ENCODE measurements around the gene NKX6-1.

NKX6-1 gene

DNA sequence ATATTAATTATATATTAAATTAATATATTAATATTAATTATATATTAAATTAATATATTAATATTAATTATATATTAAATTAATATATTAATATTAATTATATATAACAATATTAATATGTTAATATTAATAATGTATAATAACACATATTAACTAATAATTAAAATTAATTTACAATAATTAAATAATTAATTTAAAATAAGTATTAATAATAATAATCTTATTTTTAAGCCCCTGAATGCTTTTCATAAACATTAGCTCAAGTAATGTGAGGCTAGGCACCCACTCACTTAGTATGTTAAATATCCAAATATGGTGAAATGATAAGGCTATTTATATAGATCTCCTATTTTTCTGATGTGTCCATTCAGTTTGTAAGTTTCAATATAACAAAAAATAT is 26.9 kb downstream of the NKX6-1 start:
- no peak for DNase-seq

- no peak for DNase-seq
Observed at GRCh38 chr4:84470204-84470785, 28.8 kb downstream of the NKX6-1 start.

- no peak for DNase-seq
Observed at GRCh38 chr4:84467601-84468000, 31.5 kb downstream of the NKX6-1 start.

GRCh38 chr4:84459783-84460182 is 39.3 kb downstream of the NKX6-1 start:
- no peak for DNase-seq

DNA sequence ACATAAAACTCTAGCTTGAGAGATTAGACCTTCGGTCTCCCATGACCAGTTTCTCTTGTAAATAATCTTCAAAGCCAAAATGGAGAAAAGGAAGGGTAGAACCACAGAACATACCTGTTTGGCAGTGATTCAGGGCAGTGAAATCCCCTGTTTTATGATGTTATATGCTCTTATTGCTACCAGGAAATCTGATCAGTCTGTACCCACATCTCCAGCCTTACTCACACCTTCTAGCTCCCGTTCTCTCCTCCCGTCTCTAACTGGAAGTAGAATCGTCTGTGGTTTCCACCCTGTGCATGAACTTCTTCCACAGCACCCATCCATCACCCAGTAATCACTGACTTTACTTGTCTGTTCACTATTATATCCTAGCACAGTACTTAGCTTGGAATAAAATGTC is 42.9 kb downstream of the NKX6-1 start:
- DNase-seq: no peak

DNA sequence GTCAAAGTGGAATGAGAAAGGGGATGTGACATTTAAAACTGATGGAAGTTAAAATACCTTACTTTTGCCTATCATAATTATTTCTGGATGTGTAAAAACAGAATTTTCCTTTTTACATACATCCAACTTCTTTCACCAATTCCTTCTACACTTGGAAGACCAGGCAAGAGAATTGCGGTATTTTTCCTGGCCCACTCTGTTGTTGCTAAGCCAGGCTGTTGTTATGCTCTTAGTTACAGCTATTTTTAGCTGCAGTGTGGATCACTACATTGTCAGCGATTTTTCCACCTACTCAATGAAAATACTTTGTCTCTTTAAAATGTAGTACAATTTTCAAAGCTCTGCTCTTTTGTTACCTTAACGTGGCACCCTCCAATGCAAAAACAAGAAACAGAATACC is 43.4 kb downstream of the NKX6-1 start:
- DNase-seq: no peak

DNA sequence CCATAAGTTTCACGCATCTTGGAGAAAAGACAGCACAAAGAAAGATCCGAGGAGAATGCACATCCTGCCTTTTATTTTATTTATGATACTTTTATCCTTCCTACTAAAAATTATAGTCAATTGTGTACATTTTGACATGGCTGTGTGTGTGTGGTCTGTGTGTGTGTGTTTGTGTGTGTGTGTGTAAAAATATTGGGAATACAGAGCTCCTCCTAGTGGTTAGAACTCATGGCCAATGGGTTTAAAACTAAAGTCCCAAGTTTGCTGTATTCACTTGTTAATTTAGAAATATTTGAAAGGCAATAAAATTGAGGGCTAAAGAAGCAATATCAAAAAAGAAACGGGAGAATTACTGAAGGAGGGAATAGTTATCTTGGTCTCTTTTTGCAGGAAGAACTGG is 47.5 kb downstream of the NKX6-1 start:
- no peak for DNase-seq

GRCh38 chr4:84443523-84443922 is 55.6 kb downstream of the NKX6-1 start:
- DNase-seq: no peak

DNA sequence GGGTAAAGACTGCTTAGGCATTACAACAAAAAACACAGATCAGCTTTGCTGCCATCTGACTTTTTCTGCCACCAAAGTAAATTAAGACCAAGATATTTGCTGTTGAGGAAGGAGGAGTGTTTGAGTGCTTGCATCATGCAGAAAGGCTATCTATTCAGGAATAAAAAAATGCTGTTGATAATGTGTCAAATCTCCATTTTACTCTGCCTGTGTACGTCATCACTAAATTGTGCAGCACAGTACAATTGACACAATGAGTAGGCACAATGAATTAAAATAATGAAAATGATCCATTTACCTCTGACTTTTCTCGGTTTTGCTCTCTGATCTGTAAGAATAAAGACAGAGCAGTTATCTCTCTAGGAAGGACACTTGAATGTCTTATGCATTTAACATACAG is 56.3 kb downstream of the NKX6-1 start:
- no peak for DNase-seq
